GM10248 (cell line): Measurements from ENCODE around the gene OR51B4.

Source experiments
- CTCF ChIA-PET: fragments of 300-600 bp; sonication (Branson Sonifier 250); formaldehyde crosslinking; extraction: SDS; loops from one replicate; lab custom pipeline; 2021; ENCODE audit warnings: antibody characterized with exemption; lab: Yijun Ruan, JAX
- POLR2A ChIA-PET: fragments of 350-650 bp; sonication (Branson Sonifier 250); formaldehyde crosslinking; extraction: SDS; loops from one replicate; lab custom pipeline; 2020; ENCODE audit warnings: antibody characterized with exemption; lab: Yijun Ruan, JAX
- DNase-seq: peaks from one replicate; pipeline ENCODE4 v3.0.0; 2012; ENCODE audit errors: extremely low spot score
- TF ChIP-seq, protein P1 (sequence below): IDR thresholded peaks from 2 replicates; pipeline ENCODE4 v1.5.1; 2012; ENCODE audit warnings: mild to moderate bottlenecking, low read depth; ENCODE audit errors: extremely low read depth, missing control alignments, control extremely low read depth

OR51B4 gene

DNA sequence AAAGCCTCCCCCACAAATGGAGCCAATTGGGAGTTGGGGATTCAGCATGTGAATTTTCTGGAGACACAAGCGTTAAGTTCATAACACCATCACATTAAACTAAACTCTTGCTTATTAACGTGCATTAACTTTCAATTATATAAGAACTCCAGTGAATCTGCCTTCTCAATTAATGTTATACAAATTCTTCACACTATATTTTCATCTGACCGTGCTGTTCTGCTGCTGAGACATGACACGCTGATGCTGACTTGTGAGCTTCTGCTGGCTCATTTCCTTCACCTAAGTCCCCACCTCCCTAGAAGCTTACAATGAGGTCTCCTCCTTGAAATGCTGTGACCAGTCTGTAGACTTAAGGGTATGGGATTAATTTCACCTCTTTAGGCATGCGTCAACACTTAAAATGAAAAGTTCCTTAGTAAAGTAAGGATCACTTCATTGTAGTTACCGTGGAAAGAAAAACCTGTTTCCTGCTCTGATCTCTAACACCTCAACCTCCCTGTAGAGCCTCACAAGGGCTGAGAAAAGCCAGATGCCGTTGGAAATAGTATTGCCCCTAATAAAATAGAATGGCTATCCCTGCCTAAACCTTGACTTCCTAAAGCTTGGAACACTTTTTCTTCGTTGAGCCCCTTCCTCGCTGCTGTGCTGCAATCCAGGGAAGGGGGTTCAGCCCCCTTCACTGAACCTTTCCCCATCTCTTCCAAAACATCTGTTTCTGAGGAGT, 49.4 kb downstream of the OR51B4 start:
- POLR2A ChIA-PET: no interaction called here
- TF ChIP-seq, protein P1, sequence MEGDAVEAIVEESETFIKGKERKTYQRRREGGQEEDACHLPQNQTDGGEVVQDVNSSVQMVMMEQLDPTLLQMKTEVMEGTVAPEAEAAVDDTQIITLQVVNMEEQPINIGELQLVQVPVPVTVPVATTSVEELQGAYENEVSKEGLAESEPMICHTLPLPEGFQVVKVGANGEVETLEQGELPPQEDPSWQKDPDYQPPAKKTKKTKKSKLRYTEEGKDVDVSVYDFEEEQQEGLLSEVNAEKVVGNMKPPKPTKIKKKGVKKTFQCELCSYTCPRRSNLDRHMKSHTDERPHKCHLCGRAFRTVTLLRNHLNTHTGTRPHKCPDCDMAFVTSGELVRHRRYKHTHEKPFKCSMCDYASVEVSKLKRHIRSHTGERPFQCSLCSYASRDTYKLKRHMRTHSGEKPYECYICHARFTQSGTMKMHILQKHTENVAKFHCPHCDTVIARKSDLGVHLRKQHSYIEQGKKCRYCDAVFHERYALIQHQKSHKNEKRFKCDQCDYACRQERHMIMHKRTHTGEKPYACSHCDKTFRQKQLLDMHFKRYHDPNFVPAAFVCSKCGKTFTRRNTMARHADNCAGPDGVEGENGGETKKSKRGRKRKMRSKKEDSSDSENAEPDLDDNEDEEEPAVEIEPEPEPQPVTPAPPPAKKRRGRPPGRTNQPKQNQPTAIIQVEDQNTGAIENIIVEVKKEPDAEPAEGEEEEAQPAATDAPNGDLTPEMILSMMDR: no peak
- no peak for DNase-seq
- CTCF ChIA-PET: no interaction called here

DNA sequence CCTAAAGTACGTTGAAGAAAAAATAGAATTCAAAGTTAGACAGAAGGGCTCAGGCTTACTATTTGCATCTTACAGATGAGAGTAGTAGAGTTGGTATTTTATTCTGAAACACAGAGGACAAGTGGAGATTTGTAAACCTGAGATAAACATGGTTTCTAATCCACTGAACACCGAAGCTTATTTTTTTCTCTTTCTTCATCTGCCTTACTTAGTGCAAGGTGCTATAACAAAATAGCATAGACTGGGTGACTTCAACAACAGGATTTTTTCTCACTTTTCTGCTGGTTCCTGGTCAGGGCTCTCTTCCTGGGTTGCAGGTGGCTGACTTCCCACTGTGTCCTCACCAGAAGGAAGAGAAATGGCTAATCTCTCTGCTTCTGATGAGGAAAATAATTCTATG, 50.0 kb downstream of the OR51B4 start:
- ChIA-PET CTCF (no interaction called here), POLR2A (no interaction called here)
- DNase-seq: no peak
- TF ChIP-seq, protein P1: no peak
